A549 (cell line): ENCODE results near the gene SLC39A2. TPM values are rescaled to one million over a fixed set of nuclear protein-coding genes. Genes with fewer than 3 reads are reported as not detected.

Experiments
- ATAC-seq, 2 experiments: fragments of 200-7000 bp in 1 of 2; fragments of >200 bp in 1 of 2; cut with Nextera tagmentation in 1 of 2; cut with Tn5 transposase in 1 of 2; 3 replicates each; pipeline versions ENCODE4 v1.8.0 to v1.9.1; 2018 to 2020; ENCODE audit warnings: mild to moderate bottlenecking in 1 of 2, moderate library complexity in 1 of 2
- CTCF ChIA-PET: fragments of 300-600 bp; sonication (Branson Sonifier 250); formaldehyde crosslinking; extraction: SDS; loops from one replicate; lab custom pipeline; 2021; ENCODE audit warnings: antibody characterized with exemption, inconsistent platforms; lab: Yijun Ruan, JAX
- POLR2A ChIA-PET: fragments of 350-600 bp; formaldehyde crosslinking; extraction: SDS; loops from one replicate; lab custom pipeline; 2021; ENCODE audit warnings: antibody characterized with exemption, inconsistent platforms; lab: Yijun Ruan, JAX
- DNase-seq, 2 experiments: peaks; one replicate each; pipeline versions ENCODE4 v3.0.0 to v3.0.0-alpha.2; 2011 to 2016; ENCODE audit warnings: low read depth in 1 of 2, low spot score in 1 of 2
- FAIRE-seq: peaks from 2 replicates; lab custom pipeline; 2011; peaks lifted over from hg19 to GRCh38; lab: Jason Lieb, UNC
- H3K27ac ChIP-seq, 2 experiments: fragments of >200 bp; sonication (Bioruptor Twin); formaldehyde crosslinking; 3 replicates each; pipeline ENCODE4 v1.5.1; 2016 to 2017
- H3K4me1 ChIP-seq: fragments of >200 bp; sonication (Bioruptor Twin); formaldehyde crosslinking; 3 replicates; pipeline ENCODE4 v1.6.1; 2016
- H3K4me2 ChIP-seq: fragments of >200 bp; sonication (Bioruptor Twin); formaldehyde crosslinking; 3 replicates; pipeline ENCODE4 v1.6.1; 2016
- H3K4me3 ChIP-seq: fragments of >200 bp; sonication (Bioruptor Twin); formaldehyde crosslinking; 3 replicates; pipeline ENCODE4 v1.5.1; 2016
- H3K9me3 ChIP-seq: fragments of >200 bp; sonication (Bioruptor Twin); formaldehyde crosslinking; 3 replicates; pipeline ENCODE4 v1.6.1; 2016
- BCL3 ChIP-seq: fragments of >200 bp; sonication (Bioruptor Twin); formaldehyde crosslinking; IDR thresholded peaks from 3 replicates; pipeline ENCODE4 v1.6.1; 2016
- CHD2 ChIP-seq: fragments of 150-350 bp; IDR thresholded peaks from 2 replicates; pipeline ENCODE4 v1.6.1; 2014; ENCODE audit warnings: low read length; ENCODE audit not compliant: partially characterized antibody
- E2F6 ChIP-seq: IDR thresholded peaks from 2 replicates; pipeline ENCODE4 v1.6.1; 2012; ENCODE audit warnings: low read depth, borderline replicate concordance
- FOSB ChIP-seq: fragments of 250-450 bp; sonication (Bioruptor Pico); IDR thresholded peaks from 2 replicates; pipeline ENCODE4 v1.5.0; 2020; ENCODE audit warnings: mild to moderate bottlenecking, moderate library complexity
- GATA3 ChIP-seq: IDR thresholded peaks from 2 replicates; pipeline ENCODE4 v1.6.1; 2012; ENCODE audit warnings: borderline replicate concordance
- HDAC2 ChIP-seq: fragments of 200-600 bp; sonication (generic); IDR thresholded peaks from 2 replicates; pipeline ENCODE4 v1.6.1; 2016
- HMGXB4 ChIP-seq: fragments of 250-450 bp; sonication (Bioruptor Pico); IDR thresholded peaks from 2 replicates; pipeline ENCODE4 v1.5.0; 2021; ENCODE audit warnings: mild to moderate bottlenecking, moderate library complexity, borderline replicate concordance
- HOXB5 ChIP-seq: fragments of 250-450 bp; sonication (Bioruptor Pico); IDR thresholded peaks from 2 replicates; pipeline ENCODE4 v1.5.0; 2020; ENCODE audit warnings: mild to moderate bottlenecking, moderate library complexity
- JUN ChIP-seq, 2 experiments: fragments of >200 bp; sonication (Bioruptor Twin); formaldehyde crosslinking; IDR thresholded peaks; 2 replicates in 1 of 2; 3 replicates in 1 of 2; pipeline ENCODE4 v1.6.1; 2016 to 2017
- JUNB ChIP-seq: fragments of >200 bp; sonication (Bioruptor Twin); formaldehyde crosslinking; IDR thresholded peaks from 2 replicates; pipeline ENCODE4 v1.6.1; 2016
- NFE2L2 ChIP-seq: fragments of 150-350 bp; conservative IDR thresholded peaks from 2 replicates; pipeline ENCODE4 v1.6.1; 2014; ENCODE audit warnings: low read length
- RFX5 ChIP-seq: fragments of 450-650 bp; IDR thresholded peaks from 2 replicates; pipeline ENCODE4 v1.7.1; 2014; ENCODE audit warnings: antibody characterized with exemption, mild to moderate bottlenecking, moderate library complexity
- RNF2 ChIP-seq: fragments of 200-600 bp; sonication (generic); IDR thresholded peaks from 2 replicates; pipeline ENCODE4 v1.6.1; 2016; ENCODE audit warnings: low read depth, mild to moderate bottlenecking, antibody characterized with exemption, moderate library complexity, borderline replicate concordance
- SREBF2 ChIP-seq: fragments of 450-650 bp; IDR thresholded peaks from 2 replicates; pipeline ENCODE4 v1.6.1; 2014; ENCODE audit warnings: mild to moderate bottlenecking, moderate library complexity
- TP53 ChIP-seq: fragments of 250-450 bp; sonication (Bioruptor Pico); IDR thresholded peaks from 2 replicates; pipeline ENCODE4 v1.5.0; 2021; ENCODE audit warnings: mild to moderate bottlenecking, moderate library complexity
- ZFP36 ChIP-seq: fragments of 450-650 bp; IDR thresholded peaks from 2 replicates; pipeline ENCODE4 v1.6.1; 2014; ENCODE audit warnings: borderline replicate concordance; ENCODE audit not compliant: partially characterized antibody
- WGBS: methylation state at CpG from one replicate; pipeline ENCODE4 v1.1.6; 2017; ENCODE audit errors: missing lambda C conversion rate; 5-methylcytosine and 5-hydroxymethylcytosine counted together
- polyA plus RNA-seq, 4 experiments: library from polyadenylated mRNA; depleted of rRNA in 3 of 4; stranded (reverse); fragments of >200 nt; fragmentation: RNase III in 1 of 4; extraction: RNeasy Plus Mini Kit Qiagen cat#74134 plus additional on column Dnase treatment in 1 of 4; gene quantifications; 2 replicates in 3 of 4; 3 replicates in 1 of 4; pipeline ENCODE4 v1.2.3, GENCODE V29; 2011 to 2017

SLC39A2 gene
- polyA plus RNA-seq, 2 of the 4 experiments (the other 2 are of a cell fraction): not detected

GRCh38 chr14:21034707-21035106, 35.6 kb downstream of the SLC39A2 start, which contains the start of gene RNASE13:
Gene RNASE13 (minus strand): TSS chr14:21034807. CDS start chr14:21034288, 519 bp downstream.
- TF ChIP-seq BCL3 (no peak), JUN (IDR thresholded peaks at IDR 0.05) (no peak), HOXB5 (CRISPR knock-in tag) (no peak), RNF2 (no peak), NFE2L2 (no peak), HDAC2 (no peak), JUNB (no peak), SREBF2 (no peak), TP53 (CRISPR knock-in tag) (no peak), GATA3 (no peak)
- WGBS: 30% methylated on average over 5 of the region's 5 CpGs
- Histone ChIP-seq H3K27ac (no peak within 1 kb of the TSS), H3K4me1 (no peaks in the 10 kb centered on the region), H3K9me3 (no peaks in the 10 kb centered on the region), H3K4me2 (no peak within 1 kb of the TSS), H3K4me3 (no peak within 1 kb of the TSS)
- ChIA-PET CTCF (interaction anchor here (1.1 to 12.5 kb wide), 8 partner anchors 8 to 75 kb away, joined by 3 to 210 read pairs (median 8); no protein-coding TSS in a partner anchor), POLR2A (no interaction called here)
- no peak for ATAC-seq
- no peak for FAIRE-seq
- DNase-seq: no peak

GRCh38 chr14:21036751-21037150, 37.7 kb downstream of the SLC39A2 start:
- CTCF ChIA-PET: interaction anchor here (1.1 to 12.5 kb wide), 4 partner anchors 21 to 163 kb away, joined by 3 to 210 read pairs (median 11); no protein-coding TSS in a partner anchor
- no peak overlapping the region for H3K4me2 ChIP-seq
- TF ChIP-seq FOSB (CRISPR knock-in tag) (no peak), E2F6 (no peak), HMGXB4 (CRISPR knock-in tag) (no peak), ZFP36 (no peak), RFX5 (no peak)
- TF ChIP-seq, all 56 proteins: peak for 0
- Histone ChIP-seq H3K27ac (no peak overlapping the region), H3K4me3 (no peak overlapping the region), H3K9me3 (no peaks in the 10 kb centered on the region), H3K4me1 (no peaks in the 10 kb centered on the region)
- FAIRE-seq (no peak), DNase-seq (no peak), ATAC-seq (no peak)
- WGBS: 76% methylated on average over 7 of the region's 7 CpGs
- POLR2A ChIA-PET: no interaction called here

GRCh38 chr14:21037156-21037555, 38.1 kb downstream of the SLC39A2 start:
- H3K4me2 ChIP-seq: no peak overlapping the region
- 22% methylated on average over 3 of the region's 3 CpGs for WGBS
- FAIRE-seq (no peak), ATAC-seq (no peak), DNase-seq (no peak)
- H3K9me3 ChIP-seq: no peaks in the 10 kb centered on the region
- no peak overlapping the region for H3K27ac ChIP-seq
- no peak overlapping the region for H3K4me3 ChIP-seq
- POLR2A ChIA-PET: no interaction called here
- no peaks in the 10 kb centered on the region for H3K4me1 ChIP-seq
- no peak for TF ChIP-seq CHD2
- TF ChIP-seq, all 56 proteins: peak for 0
- CTCF ChIA-PET: interaction anchor here (1.1 to 12.5 kb wide), 3 partner anchors 21 to 163 kb away, joined by 3 to 210 read pairs (median 16); no protein-coding TSS in a partner anchor
